Nucleus accumbens (tissue), 56 donors: ENCODE data around the gene C16orf89.

Source experiments
- DNase-seq, 56 donors: peaks; one replicate each; lab custom pipeline; 2025; lab: John Stamatoyannopoulos, UW

Gene C16orf89

GRCh38 chr16:5010576-5011329 lies 55.0 kb downstream of the C16orf89 start:
- no peak for DNase-seq

- no peak for DNase-seq
Observed at GRCh38 chr16:5008311-5008731, 57.4 kb downstream of the C16orf89 start.

- DNase-seq: no peak
Observed at GRCh38 chr16:5007256-5007655, 58.5 kb downstream of the C16orf89 start.

GRCh38 chr16:5006348-5007193 lies 59.2 kb downstream of the C16orf89 start:
- peak in 3 of 56 donors; percentile 17 to 44 (median 28) for DNase-seq

- DNase-seq: no peak
Observed at GRCh38 chr16:5005916-5006315, 59.8 kb downstream of the C16orf89 start.

DNA sequence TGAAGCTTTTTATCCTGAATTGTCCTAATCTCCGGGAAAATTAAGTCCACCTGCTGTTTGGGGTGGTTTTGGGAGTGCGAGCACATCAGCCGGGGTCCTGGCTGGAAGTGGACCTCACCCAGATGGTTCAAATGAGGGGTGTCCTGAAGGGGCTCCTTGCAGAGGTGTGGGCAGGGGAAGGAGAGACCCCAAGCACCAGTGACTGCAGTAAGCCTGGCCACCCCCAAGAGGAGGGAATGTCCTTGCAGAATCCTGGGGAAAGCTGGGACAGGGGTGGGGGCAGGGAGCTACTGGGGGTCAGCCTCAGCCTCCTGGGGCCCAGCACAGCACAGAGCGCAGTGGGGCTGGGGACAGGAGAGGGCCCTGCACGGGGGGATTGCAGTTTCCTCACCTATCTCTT lies 61.4 kb downstream of the C16orf89 start:
- DNase-seq: no peak

DNA sequence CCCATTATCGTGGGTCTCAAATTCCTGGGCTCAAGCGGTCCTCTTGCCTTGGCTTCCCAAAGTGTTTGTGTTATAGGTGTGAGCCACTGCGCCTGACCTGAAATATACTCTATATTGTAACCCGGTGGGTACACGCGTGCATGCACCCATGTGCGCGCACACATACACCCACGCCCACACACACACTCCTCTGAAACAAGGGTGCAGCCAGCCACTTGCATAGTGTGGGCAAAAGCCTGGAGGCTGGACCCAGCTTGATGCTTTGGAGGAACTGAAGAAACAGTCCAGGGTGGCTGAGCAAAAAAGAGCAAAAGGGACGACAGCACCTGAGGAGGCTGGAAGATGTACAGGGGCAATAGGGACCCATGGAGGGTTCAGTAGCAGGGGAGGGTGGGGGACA lies 61.9 kb downstream of the C16orf89 start:
- no peak for DNase-seq

GRCh38 chr16:5003211-5003610 lies 62.5 kb downstream of the C16orf89 start:
- DNase-seq: no peak

DNA sequence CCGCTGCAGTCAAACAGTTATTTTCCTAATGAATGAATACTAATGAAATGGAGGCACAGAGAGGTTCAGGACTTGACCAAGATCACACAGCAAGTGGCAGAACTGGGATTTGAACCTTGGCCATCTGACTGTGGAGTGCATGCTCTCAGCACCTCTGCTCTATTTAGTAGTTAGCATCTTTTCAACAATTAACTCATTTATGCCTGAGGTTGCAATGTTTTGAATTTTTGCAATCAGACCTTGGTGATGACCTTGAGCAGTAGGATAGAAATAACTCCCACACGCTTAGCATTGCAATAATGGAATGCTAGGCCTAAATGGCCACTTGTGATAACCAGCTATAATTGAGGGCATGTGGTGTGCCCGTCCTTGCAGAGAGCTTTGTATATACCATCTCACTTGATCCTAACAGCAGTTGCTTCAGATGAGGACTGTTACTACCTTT lies 63.0 kb downstream of the C16orf89 start:
- no peak for DNase-seq

GRCh38 chr16:5001986-5002385 lies 63.8 kb downstream of the C16orf89 start:
- DNase-seq: no peak

DNA sequence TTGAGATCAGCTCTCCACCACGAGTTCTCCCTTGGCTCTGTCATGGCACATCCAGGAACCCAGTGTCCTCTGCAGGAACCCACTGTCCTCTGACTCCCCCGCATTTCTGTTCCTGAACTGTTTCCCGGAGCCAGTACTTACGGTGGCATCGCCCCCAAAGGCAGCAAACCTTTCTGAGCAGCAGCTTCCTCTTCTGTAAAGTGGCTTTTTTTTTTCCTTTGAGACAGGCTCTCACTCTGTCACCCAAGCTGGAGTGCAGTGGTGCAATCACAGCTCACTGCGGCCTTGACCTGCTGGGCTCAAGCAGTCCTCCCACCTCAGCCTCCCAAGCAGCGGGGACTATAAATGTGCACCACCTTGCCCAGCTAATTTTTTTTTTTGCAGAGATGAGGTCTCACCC lies 64.2 kb downstream of the C16orf89 start:
- peak in 1 of 56 donors; percentile 32 for DNase-seq

- DNase-seq: no peak
Observed at GRCh38 chr16:5000573-5001001, 65.2 kb downstream of the C16orf89 start.

DNA sequence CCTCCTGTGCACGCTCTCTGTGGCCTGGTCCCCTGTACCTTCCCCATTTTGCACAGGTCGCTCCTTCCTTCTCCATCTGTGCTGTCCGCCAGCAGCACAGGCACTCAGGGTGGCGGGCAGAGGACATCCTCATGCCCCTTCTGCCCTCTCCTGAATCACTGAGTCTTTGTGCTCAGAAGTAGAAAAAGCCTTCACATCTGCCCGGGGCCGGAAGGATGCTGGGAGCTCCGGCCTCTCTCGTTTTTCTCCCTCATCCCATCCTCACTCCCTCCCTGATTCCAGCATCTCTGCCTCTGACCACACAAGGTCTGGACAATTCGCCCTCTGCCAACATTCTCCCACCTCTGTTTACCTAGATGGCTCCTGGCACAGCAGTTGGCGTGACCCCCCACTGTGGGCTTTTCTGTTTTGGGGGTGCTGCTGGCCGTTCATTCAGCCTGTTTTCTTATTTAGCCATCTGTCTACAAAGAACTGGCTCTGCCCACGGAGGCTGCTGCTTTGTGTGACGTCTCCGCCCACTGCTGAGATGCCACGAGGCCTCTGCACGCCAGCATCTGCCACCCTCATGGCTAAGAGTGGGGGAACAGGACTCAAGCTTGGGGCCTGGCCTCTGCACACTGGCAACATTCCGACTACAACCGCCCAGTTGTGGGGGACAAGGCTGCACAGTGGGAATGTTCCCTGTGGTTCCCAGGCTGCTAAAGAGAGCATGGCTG lies 70.9 kb downstream of the C16orf89 start:
- peak in 49 of 56 donors; percentile 20 to 84 (median 66) for DNase-seq
